GM18867 (cell line): Measurements from ENCODE around the gene NOS3.

ENCODE experiments used
- ATAC-seq: cut with Tn5 transposase; IDR thresholded peaks from one replicate; pipeline ENCODE4 v1.9.1; 2021; ENCODE audit warnings: mild to moderate bottlenecking, moderate library complexity; ENCODE audit not compliant: unreplicated experiment

The NOS3 gene

DNA sequence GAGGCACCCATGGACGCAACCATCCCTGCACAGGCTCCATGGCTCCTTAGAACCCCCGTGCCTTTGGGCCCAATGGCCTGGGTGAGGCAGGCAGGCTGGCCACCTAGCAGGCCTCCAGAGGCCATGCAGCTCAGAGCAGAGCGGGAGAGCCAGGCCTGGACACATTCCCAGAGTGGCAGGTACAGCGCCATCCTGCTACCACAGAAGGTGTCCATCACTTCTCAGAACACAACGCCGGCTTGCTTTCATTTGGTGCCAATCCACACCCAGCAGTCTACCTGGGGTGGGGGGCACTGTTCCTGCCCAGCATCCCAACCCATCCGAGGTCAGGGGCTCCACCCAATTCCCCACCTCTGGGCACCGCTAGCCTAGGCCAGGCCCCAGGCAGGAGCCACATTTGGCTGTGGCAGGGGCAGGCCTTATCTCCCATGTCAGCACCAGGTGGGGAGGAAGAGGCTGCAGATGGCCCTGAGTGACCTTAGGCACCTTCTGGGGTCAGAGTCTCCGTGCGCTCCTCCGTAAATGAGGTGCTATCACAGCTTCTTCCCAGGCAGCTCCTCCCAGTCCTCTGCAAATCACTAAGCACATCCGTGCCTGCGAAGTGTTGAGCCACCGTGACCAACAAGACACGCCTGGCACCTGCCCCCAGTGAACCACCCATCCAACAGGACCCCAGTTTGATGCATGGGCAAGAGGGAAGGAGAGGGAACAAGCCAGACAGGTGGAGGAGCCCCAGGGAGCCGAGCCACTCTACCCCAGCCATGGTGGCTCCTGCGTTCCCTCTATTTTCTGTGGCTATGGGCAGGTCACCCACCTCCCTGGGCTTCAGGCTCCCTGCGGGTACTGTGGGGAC is 26.9 kb upstream of the NOS3 start:
- ATAC-seq = no peak

DNA sequence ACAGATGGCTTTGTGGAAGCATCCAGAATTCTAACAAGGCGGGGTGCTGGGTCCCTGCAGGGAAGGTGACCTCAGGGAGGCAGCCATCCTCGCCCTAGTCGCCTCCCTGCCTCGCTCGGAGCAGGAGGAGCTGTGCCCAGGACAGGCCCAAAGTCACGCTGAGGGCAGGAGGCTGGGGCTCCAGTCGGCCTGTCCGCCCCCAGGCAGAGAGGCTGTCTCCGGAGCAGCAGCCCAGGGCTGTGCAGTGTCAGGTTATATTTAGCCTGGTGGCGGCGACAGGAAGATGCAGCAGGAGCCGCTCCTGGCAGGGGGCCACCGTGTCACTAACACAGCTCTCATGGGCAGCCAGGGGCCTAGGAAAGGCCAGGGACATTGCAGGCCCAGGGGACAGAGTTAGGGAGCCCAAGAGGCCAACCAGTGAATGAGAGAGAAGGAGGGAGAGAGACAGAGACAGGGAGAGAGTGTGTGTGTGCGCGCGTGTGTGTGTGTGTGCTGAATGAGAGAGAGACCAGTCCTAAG is 26.2 kb upstream of the NOS3 start:
- no peak for ATAC-seq

DNA sequence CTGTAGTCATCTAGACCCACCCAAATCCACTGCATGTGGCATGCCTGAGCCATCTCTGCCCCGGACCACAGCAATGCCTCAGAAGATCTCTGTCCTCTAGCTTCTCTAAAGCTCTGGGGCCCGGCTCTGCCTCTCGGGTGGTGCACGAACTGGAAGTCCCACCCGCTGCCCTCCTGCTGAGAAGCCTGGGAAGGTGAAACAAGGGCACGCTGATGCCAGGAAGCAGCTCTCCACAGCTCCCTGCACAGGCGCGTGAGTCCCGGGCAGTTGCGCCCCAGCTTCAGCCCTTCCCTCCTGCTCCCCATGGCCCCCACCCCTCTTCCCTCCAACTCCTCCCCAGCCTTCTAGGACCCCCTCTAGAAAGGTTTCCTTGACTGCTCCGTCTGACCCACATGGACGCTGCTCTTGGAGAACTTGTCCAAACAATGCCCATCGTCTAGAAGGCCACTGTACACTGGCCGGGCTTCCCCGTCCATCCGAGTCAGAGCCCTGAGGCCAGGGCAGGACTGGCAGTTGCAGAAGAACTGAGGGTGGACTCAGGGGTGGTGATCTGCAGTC is 25.5 kb upstream of the NOS3 start:
- ATAC-seq = no peak

GRCh38 chr7:150966002-150966401 is 24.8 kb upstream of the NOS3 start:
- ATAC-seq = no peak

- no peak for ATAC-seq
Observed at GRCh38 chr7:150967349-150967748, 23.5 kb upstream of the NOS3 start.

GRCh38 chr7:150968056-150968733 is 22.6 kb upstream of the NOS3 start:
- no peak for ATAC-seq

DNA sequence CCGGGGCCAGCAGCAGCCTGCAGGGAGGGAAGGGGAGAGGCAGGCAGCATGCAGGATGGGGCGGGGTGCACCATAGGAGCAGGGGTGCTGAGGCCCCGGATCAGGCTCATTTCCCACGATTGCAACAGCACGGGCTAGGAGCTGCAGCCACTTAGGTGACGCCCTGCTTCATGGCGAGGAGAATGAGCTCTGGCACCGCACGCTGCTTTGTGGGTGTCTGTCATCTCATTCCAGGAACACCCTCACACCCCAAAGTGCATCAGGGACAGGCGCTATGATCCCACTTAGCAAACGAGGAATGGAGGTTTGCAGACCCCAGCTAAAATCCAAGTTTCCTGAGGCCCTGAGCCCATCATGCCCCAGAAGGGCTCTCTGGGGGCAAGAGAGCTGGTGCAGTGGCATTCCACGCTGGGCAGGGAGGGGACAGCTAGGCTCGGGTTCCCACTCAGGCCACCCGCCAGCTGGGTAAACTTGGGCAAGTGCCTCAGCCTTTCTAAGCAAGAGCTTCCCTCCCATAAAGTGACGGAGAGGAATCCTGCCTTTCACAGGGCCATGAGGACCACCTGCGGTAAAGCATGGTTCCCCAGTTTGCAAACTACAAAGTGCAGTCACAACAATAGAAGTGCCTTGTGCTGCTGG is 22.0 kb upstream of the NOS3 start:
- ATAC-seq = no peak

GRCh38 chr7:150969475-150969874 is 21.3 kb upstream of the NOS3 start:
- ATAC-seq = no peak

DNA sequence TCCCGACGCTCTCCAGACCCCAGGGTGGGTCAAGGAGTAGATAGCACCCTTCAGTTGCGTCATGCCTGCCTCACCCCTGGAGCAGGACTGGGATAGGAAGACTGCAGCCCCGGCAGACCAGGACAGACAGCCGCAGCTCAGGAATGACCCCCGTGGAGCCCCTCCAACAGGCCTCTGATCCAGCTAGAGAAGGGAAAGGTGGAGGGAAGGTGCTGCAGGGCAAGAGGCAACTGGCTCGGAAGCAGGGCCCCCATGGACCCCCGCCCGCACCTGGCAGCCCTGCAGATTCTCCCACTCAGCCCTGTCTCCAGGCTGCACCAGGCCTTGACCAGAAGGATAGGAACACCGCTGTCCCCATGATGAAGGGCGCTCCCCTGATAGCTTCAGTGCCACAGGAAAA is 20.4 kb upstream of the NOS3 start:
- ATAC-seq = no peak

GRCh38 chr7:150971242-150972022 is 19.4 kb upstream of the NOS3 start:
- no peak for ATAC-seq

GRCh38 chr7:150972023-150972468 is 18.8 kb upstream of the NOS3 start:
- no peak for ATAC-seq

DNA sequence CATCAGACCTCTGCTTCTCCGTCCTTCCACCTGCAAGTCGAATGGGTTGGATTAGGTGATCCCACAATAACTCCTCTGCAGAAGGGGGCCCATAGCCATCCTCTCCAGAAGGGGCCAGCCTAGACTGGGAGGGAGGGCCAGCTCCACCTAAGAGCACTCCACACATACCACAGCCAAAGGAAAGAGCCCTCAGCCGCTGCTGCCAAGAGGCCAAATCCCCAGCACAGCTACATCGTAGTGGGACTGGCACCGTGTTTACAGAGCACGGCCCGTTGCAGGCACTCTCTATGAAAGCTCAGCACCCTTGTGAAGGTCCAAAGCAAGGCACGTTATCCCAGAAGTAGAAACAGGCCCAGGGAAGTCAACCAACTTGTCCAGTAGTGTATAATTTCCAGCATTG is 18.1 kb upstream of the NOS3 start:
- no peak for ATAC-seq

DNA sequence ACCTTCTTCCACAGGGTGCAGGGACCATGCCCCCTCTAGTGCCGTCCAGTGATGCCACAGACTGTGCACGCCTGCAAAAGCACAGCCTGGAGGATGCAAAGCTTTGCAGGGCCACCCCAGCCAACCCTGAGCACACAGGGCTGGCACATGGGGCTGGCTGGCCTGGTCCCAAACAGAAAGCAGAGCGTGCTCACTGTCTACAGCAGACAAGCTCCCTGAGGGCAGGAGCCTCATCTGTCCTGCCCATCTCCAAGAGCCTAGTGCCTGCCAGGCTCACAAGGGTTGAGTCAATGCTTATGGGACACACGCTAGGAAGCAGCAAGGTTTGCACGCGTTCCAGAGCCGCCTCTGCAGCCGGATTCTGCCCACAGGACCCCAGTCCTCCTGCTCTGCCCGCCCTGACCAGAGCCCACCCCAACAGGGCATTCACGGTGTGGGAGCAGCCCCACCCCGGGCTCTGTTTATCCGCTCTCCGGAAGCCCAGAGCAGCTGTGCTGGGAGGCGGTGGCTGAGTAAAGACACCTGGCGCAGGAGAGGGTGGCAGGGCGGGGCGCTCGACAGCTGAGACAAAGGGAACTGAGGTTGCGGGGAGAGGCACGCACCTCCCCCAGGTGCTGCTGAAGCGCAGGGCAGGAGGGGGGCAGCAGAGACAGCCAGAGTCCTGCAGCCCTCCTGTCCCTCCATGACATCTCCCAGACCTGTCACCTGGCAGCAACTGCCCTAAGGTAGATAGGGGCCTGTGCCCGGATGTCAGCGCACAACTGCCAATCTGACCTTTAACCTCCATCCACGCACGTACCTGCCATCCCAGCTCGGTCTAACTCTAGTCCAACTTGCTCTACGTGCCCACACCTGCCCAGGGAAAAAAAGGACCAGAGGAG is 17.0 kb upstream of the NOS3 start:
- peak; percentile 2 for ATAC-seq

- ATAC-seq = peak; percentile 71
Observed at GRCh38 chr7:150974468-150975391, 16.1 kb upstream of the NOS3 start.

DNA sequence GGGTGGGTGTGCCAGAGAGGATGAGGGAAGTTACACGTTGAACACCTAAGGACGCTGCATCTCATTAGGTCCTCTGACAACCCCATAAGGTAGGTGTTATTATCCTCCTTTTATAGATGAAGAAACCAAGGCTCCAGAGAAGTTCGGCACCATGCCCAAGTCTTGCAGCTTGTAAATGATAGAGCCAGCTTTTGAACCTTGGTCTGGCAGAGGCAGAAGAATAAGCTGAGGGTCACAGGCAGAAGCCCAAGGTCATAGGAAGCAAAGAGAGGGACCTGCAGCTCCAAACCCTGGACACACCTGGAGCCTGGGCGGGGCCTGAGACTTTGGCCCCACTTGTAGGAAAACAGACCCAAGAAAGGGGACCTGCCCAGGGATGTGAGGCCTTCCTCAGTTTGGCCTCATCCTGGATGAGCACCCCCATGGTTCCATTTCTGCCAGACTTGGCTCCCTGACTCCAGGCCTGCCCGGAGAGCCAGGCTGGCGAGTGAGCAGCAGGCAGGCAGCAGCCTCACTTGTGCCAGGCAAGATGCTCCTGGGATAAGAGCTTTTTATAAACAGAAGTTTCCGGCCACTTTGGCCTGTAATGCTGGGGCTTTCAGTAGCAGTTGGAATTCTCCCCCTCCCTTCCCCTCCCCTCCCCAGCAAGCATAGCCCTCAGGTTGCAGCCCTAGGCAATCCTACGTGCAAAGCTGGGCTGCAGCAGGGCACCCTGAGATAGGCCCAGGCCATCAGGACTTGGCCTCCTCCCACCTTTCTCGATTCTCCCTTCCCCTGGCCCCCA is 15.1 kb upstream of the NOS3 start:
- ATAC-seq = no peak

DNA sequence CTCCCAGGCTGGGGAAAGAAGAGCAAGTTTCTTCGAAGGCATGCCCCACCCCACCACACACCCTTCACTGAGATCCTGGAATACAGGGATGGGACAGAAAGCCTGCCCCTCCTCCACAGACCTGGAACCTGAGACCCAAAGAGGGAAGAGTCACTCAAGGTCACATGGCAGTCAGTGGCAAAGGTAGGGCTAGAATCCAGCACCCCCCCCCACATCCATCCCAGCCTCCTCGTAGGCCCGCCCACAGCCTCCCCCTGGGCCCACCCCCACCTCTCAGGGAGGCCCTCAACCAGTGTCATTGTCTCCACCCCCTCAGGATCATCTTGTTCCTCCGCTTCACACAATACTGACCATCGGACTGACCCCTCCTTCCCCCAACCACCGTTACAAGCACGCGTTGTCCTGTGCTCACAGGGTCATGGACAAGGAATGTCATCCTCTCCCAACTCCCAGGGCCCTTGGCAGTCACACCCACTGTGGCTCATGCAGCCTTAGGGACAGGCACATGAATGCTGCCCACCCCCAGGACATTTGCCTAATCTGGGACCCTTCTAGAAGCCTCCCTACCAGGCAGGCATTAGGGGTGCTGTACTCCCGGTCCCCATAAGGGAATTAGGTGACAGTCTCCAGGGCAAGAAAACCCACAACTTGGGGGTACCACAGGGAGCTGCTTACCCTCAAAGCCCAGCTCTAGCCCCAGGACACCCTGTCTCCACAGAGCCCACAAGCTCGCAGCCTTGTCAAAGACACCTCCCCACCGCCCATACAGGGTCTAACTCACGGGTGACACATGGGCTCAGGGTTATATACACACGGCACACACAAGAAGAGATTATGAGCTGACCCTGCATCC is 14.1 kb upstream of the NOS3 start:
- ATAC-seq = no peak
